ENCODE data around the gene ATAD3A. TPM values are rescaled to one million over a fixed set of nuclear protein-coding genes. Genes with fewer than 3 reads are reported as not detected.
"Not testable (repeated sequence)": the region's sequence is repeated elsewhere in the genome, so short reads cannot be mapped to it uniquely, and the experiment has no call there.

Gene ATAD3A
- total RNA-seq, 4 donors from 2014 or later = 14.9 to 72.6 (median 24.4) TPM

GRCh38 chr1:1471389-1472052 is 40.4 kb upstream of the ATAD3A start, which contains the start of gene ATAD3B:
Gene ATAD3B (plus strand): TSS chr1:1471765. CDS start chr1:1471885, 120 bp downstream.
- TF ChIP-seq POLR2A (IDR thresholded peaks at IDR 0.05) = peak in 1 of 2 donors; percentile 54
- no peak for TF ChIP-seq CTCF (IDR thresholded peaks at IDR 0.05)
- Histone ChIP-seq H3K27me3 (no peaks in the 10 kb centered on the region), H3K4me1 (peaks cover 0 to 20% (median 6%) of the 10 kb centered on the region in 4 donors), H3K36me3 (no peaks in the 10 kb centered on the region), H3K9me3 (no peaks in the 10 kb centered on the region), H3K4me3 (peak within 1 kb of the TSS; percentile 77 to 88 (median 82)), H3K27ac (peak within 1 kb of the TSS; percentile 81 to 87 (median 84))
- DNase-seq = peak; percentile 93 to 97 (median 97)

GRCh38 chr1:1472053-1472876 is 39.7 kb upstream of the ATAD3A start:
- DNase-seq = not testable (repeated sequence)
- peaks cover 0 to 20% (median 6%) of the 10 kb centered on the region in 4 donors for H3K4me1 ChIP-seq

GRCh38 chr1:1476011-1476410 is 36.0 kb upstream of the ATAD3A start:
- H3K4me3 ChIP-seq, H3K27me3 ChIP-seq, H3K27ac ChIP-seq, H3K9me3 ChIP-seq, DNase-seq: not testable (repeated sequence)
- Histone ChIP-seq H3K36me3 (peaks cover 0 to 35% (median 0%) of the 10 kb centered on the region in 3 donors), H3K4me1 (peaks cover 0 to 14% (median 4%) of the 10 kb centered on the region in 4 donors)

More at GRCh38 chr1:1472053-1472876, 39.7 kb upstream of the ATAD3A start:
- peak overlapping the region in 3 of 4 donors; percentile 81 to 87 (median 81) for H3K27ac ChIP-seq
- peak overlapping the region; percentile 77 to 88 (median 82) for H3K4me3 ChIP-seq
- not testable (repeated sequence) for H3K27me3 ChIP-seq, H3K9me3 ChIP-seq, H3K36me3 ChIP-seq

GRCh38 chr1:1477206-1477605 is 34.8 kb upstream of the ATAD3A start:
- no peaks in the 10 kb centered on the region for H3K9me3 ChIP-seq
- no peak overlapping the region for H3K4me3 ChIP-seq
- no peaks in the 10 kb centered on the region for H3K27me3 ChIP-seq
- peaks cover 0 to 42% (median 0%) of the 10 kb centered on the region in 3 donors for H3K36me3 ChIP-seq
- no peak for TF ChIP-seq CTCF (IDR thresholded peaks at IDR 0.05)
- H3K27ac ChIP-seq = no peak overlapping the region
- peaks cover 0 to 14% (median 4%) of the 10 kb centered on the region in 4 donors for H3K4me1 ChIP-seq
- no peak for DNase-seq

GRCh38 chr1:1479547-1480487 is 32.1 kb upstream of the ATAD3A start:
- no peak overlapping the region for H3K4me3 ChIP-seq
- no peaks in the 10 kb centered on the region for H3K4me1 ChIP-seq
- TF ChIP-seq CTCF (IDR thresholded peaks at IDR 0.05) (no peak), POLR2A (IDR thresholded peaks at IDR 0.05) (no peak)
- DNase-seq = no peak
- H3K9me3 ChIP-seq = no peaks in the 10 kb centered on the region
- H3K27me3 ChIP-seq = no peaks in the 10 kb centered on the region
- H3K27ac ChIP-seq = no peak overlapping the region
- H3K36me3 ChIP-seq = peaks cover 0 to 62% (median 0%) of the 10 kb centered on the region in 3 donors

GRCh38 chr1:1480488-1480867 is 31.5 kb upstream of the ATAD3A start:
- peaks cover 0 to 62% (median 0%) of the 10 kb centered on the region in 3 donors for H3K36me3 ChIP-seq
- H3K4me1 ChIP-seq, H3K9me3 ChIP-seq, H3K27me3 ChIP-seq, H3K27ac ChIP-seq, H3K4me3 ChIP-seq, DNase-seq: not testable (repeated sequence)

GRCh38 chr1:1481811-1482210 is 30.2 kb upstream of the ATAD3A start:
- H3K9me3 ChIP-seq, H3K27ac ChIP-seq, H3K4me1 ChIP-seq, DNase-seq, H3K27me3 ChIP-seq, H3K4me3 ChIP-seq: not testable (repeated sequence)
- peaks cover 0 to 69% (median 0%) of the 10 kb centered on the region in 3 donors for H3K36me3 ChIP-seq

Data from Peyer's patch (tissue), 4 donors.